Mammary epithelial cell (primary cell): ENCODE measurements around the gene VPS8.

Experiments used
- EZH2 ChIP-seq: IDR thresholded peaks from 2 replicates; pipeline ENCODE4 v1.6.1; 2012; ENCODE audit warnings: low read length, inconsistent platforms, borderline replicate concordance
- TF ChIP-seq, protein P1 (sequence below), 2 donors: IDR thresholded peaks in 1 of 2; conservative IDR thresholded peaks in 1 of 2; 2 replicates each; pipeline ENCODE4 v1.5.1; 2011 to 2012; ENCODE audit warnings: inconsistent platforms in 2 of 2, low read length in 2 of 2, mild to moderate bottlenecking in 2 of 2, control low read depth in 1 of 2, low read depth in 1 of 2; ENCODE audit not compliant: insufficient read depth in 1 of 2; ENCODE audit errors: extremely low read depth in 1 of 2

DNA sequence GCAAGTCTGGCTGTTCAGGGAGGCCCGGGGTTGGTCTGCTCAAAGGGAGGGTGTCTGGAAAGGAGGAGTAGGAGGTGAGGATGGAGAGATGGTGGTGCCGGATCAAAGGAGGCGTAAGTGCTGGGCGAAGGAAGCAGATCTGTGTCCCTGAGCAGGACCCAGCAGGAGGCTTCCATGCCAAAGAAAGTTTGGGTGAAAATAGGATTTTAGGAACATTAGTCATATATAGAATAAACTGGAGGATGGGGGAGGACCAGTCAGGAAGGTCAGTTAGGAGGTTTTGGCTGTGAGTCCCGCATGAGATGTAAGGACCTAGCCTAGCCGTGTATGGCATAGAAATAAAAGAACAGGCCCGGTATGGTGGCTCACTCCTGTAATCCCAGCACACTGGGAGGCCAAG is 28.6 kb upstream of the VPS8 start:
- TF ChIP-seq, protein P1, sequence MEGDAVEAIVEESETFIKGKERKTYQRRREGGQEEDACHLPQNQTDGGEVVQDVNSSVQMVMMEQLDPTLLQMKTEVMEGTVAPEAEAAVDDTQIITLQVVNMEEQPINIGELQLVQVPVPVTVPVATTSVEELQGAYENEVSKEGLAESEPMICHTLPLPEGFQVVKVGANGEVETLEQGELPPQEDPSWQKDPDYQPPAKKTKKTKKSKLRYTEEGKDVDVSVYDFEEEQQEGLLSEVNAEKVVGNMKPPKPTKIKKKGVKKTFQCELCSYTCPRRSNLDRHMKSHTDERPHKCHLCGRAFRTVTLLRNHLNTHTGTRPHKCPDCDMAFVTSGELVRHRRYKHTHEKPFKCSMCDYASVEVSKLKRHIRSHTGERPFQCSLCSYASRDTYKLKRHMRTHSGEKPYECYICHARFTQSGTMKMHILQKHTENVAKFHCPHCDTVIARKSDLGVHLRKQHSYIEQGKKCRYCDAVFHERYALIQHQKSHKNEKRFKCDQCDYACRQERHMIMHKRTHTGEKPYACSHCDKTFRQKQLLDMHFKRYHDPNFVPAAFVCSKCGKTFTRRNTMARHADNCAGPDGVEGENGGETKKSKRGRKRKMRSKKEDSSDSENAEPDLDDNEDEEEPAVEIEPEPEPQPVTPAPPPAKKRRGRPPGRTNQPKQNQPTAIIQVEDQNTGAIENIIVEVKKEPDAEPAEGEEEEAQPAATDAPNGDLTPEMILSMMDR (conservative IDR thresholded peaks at IDR 0.05 in 1 of 2, IDR thresholded peaks at IDR 0.05 in 1 of 2; ENCODE audit: extremely low read depth in 1 of 2, insufficient read depth in 1 of 2, low read depth in 1 of 2, low read length in 2 of 2), result no peak
- TF ChIP-seq EZH2, result no peak
